ENCODE measurements around the gene FXYD3. TPM values are rescaled to one million over a fixed set of nuclear protein-coding genes. Genes with fewer than 3 reads are reported as not detected.
A peak's percentile ranks its signal among the peaks of the same experiment; 100 is the strongest.

FXYD3 gene
- total and polyA plus RNA-seq, 2 of the 13 experiments (the other 11 are each of a cell fraction or from before 2014, with no cell fraction given) = 4.9 TPM; not detected in 1

DNA sequence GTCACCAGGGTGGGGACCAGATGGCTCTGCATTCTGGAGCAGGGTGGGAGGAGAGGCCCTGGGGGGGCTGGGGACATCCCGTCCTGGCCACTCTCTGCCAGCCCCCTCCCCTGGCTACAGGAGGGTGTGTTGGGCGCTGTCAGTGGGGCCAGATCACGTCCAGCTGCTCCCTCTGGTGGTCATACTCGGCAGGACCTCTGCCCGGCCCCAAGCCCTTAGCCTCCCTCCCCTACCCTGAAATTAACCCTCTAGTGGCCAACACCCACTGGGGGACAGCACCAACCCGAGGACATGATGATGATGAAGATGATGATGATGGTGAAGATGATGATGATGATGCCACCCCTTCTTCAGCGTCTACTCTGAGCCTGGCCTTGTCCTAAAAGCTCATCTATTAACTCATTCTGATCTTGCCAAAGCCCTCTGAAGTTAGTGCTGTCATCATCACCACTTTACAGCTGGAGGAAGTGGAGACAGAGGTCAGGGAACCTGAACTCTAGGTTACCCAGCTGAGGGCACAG is 19.8 kb downstream of the FXYD3 start (continued):
- TF ChIP-seq ZNF142 (CRISPR knock-in tag; IDR thresholded peaks at IDR 0.05) (no peak), HOXA3 (CRISPR knock-in tag; IDR thresholded peaks at IDR 0.05) (peak; percentile 55; the same call in 1 of the 2 replicates), DDIT3 (CRISPR knock-in tag; IDR thresholded peaks at IDR 0.05) (no peak), NR3C1 (CRISPR knock-in tag; IDR thresholded peaks at IDR 0.05) (no peak), TGIF2 (CRISPR knock-in tag; IDR thresholded peaks at IDR 0.05) (peak; percentile 55; the same call in 1 of the 2 replicates), RCOR2 (CRISPR knock-in tag; IDR thresholded peaks at IDR 0.05) (0 out of 2 replicates have a peak, but pooled peaks have one; percentile 27), ZNF225 (CRISPR knock-in tag; IDR thresholded peaks at IDR 0.05) (no peak), KDM5B (CRISPR knock-in tag; IDR thresholded peaks at IDR 0.05; ENCODE audit: borderline replicate concordance) (0 out of 2 replicates have a peak, but pooled peaks have one; percentile 13), SUZ12 (IDR thresholded peaks at IDR 0.05; ENCODE audit: low read depth, low read length) (no peak), ADNP (CRISPR knock-in tag; IDR thresholded peaks at IDR 0.05) (no peak), ZNF607 (CRISPR knock-in tag; IDR thresholded peaks at IDR 0.05; ENCODE audit: borderline replicate concordance) (peak; percentile 59; the same call in 1 of the 2 replicates), CCDC6 (CRISPR knock-in tag; IDR thresholded peaks at IDR 0.05) (no peak), ZMYM2 (CRISPR knock-in tag; IDR thresholded peaks at IDR 0.05) (no peak), CCAR2 (optimal IDR thresholded peaks at IDR 0.05; ENCODE audit: low read depth, low read length) (peak; percentile 60), ZNF747 (CRISPR knock-in tag; IDR thresholded peaks at IDR 0.05; ENCODE audit: borderline replicate concordance) (no peak), RBAK (CRISPR knock-in tag; IDR thresholded peaks at IDR 0.05) (no peak), THAP11 (CRISPR knock-in tag; IDR thresholded peaks at IDR 0.05) (peak; percentile 40; the same call in 1 of the 2 replicates), ZSCAN5A (CRISPR knock-in tag; IDR thresholded peaks at IDR 0.05; ENCODE audit: borderline replicate concordance) (no peak), SNRNP70 (IDR thresholded peaks at IDR 0.05; ENCODE audit: low read depth, low read length) (no peak), ZFX (CRISPR knock-in tag; IDR thresholded peaks at IDR 0.05; ENCODE audit: low read depth) (peak; percentile 50; the same call in 1 of the 2 replicates), RFX3 (CRISPR knock-in tag; IDR thresholded peaks at IDR 0.05) (no peak)
